HG03039 (cell line): ENCODE results near the gene STPG3.

Experiments
- ATAC-seq: cut with Tn5 transposase; IDR thresholded peaks from one replicate; pipeline ENCODE4 v1.9.1; 2021; ENCODE audit warnings: mild to moderate bottlenecking, moderate library complexity; ENCODE audit not compliant: unreplicated experiment

The STPG3 gene

DNA sequence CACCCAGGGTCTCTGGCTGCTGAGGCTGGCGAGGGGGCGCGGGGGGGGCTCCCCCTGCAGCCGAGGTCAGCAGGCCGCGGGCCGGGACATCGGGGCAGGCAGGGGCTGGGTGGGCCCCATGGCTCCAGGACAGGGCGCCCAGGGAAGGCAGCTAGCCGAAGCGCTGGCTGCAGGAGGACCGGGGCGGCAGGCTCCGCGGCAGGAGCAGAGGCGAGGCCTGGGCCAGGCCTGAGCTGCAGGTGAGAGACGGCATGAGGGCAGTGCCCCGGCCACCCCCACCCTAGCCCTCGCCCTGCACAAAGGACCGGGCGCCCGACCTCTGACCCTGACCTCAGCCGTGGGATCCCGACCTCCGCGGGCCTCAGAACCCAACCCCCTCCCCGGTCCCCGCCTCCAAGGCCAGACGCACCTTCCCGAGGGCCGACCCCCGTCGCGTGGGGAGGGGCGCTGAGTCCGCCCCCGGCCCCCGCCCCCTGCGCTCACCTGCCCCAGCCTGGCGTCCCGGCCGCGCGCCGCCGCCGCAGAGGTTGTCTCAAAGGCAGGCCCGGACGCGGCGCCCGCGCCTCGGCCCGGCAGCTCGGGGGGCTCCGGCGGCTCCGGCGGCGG is 29.5 kb upstream of the STPG3 start:
- ATAC-seq, result no peak

DNA sequence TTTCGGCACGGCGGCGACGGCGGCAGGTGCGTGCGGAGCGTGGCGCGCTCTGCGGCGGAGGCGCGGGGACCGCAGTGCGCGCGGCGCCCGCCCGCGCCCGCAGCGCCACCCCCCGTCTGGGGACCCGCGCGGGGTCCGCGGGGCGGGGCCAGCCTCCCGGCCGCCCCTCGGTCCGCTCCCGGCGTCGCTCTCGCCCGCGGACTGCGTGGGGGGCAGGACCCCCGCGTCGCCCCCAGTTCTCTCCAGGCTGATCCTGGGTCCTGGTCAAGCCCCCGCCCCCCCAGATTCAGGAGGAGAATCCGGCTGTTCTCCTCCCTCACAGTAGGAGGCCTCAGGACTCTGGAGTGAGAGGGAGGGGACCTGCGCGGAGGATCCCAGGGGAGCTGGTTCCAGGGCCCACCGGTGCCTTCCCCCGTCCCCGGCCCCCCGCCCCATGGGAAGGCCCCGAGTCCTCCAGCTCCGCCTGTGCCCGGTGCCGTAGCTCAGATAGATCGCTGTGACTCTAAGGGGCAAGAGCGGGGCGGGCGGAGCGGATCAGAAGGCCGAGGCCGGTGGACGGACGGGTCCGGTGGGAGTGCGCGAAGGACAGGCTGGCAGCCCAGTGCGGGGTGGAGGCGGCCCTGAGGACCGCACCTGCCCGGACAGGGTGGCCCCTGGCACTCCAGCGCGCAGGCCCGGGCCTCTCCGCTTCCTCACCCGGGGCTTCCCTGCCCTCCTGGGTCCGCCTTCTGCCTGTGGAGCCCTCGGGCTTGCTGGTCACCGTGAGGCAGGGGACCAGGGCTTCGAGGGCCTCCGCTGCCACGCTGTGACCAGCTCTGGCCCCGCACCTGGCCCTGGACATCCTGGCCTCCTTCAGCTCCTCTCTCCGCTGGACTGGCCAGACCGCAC is 28.7 kb upstream of the STPG3 start, which contains the start of gene RNF208:
RNF208 (minus strand) TSS at position 51 of the 888 bp plus-strand sequence. CDS start 1,028 bp downstream, outside the sequence.
- no peak for ATAC-seq

DNA sequence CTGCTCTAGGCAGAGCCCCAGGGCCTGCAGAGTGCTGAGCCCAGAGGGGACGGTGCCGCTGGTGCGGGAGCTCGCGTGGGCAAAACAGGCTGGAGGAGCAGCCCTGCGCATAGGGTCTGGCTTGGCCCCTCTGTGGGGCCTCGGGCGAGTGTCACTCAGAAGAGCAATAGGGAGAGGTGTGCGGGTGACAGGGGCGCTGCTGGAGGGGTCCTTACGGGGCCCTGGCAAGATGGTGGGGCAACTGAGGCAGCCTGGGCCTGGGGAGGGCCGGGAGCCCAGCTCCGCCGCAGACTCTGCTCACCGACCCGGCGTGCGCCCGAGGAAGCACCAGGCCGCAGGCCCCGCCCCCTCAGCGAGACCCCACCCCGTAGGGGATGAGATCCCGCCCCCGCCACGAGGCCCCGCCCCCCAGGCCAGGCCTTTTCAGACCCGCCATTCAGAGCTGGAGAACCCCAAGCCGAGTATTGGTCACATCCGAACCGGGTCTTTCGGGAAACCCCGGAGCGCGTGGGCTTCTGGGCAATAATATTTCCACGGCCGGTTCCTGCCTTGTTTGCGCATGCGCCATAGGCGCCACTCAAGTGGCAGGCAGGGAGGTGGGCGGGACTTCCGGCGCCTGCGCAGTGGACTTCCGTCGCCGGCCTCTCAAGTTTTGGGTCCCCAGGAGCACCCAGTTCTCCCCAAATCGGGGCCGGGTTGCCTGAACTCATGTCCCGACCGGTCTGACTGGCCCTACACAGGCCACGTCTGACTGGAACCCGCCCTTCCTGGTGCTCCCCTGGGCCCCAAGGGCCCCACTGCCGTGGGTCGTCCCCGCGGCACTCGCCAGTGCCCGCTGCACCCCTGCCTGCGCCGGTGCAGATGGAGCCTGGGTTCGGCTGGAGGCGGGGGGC is 27.8 kb upstream of the STPG3 start:
- ATAC-seq, result peak; percentile 54

DNA sequence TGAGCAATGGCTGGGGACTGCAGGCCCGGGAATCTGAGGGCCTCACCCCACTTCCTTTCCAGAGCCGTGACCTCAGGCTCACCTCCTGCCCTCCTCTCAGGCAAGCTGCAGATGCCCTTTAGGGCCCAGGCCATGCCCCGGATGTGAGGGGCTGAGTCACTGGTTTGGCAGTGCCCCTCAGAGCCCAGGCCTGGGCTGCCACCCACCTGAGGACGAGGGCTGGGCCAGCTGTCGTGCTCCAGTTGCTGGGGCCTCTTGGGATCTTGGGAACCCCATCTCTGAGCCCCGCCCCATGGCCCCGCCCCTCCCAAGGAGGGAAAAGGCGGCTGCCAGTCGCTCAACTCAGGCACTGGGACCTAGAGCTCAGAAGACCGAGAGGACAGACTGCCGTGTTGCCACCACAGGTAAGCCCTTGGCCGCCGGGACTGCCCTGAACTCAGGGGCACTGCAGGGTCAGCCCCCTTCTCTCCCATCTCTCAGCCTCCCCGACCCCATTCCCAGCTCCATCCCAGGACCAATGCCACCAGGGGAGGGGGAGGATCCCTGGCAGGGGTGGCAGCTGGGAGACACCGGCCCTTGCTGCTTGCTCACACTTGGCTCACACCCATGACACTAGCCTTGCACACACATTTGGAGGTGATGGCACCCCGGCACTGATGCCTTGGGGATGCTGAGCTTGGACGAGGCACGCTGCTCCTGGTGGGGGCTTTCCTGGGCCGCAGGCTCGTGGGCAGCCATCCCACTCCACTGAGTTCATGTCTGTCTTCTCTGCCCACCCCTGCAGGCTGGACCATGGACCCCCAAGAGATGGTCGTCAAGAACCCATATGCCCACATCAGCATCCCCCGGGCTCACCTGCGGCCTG is 26.0 kb upstream of the STPG3 start, which contains the start of gene CYSRT1:
CYSRT1 (plus strand) TSS at position 345 of the 865 bp plus-strand sequence; CDS start at position 793, 448 bp downstream.
- ATAC-seq, result no peak

DNA sequence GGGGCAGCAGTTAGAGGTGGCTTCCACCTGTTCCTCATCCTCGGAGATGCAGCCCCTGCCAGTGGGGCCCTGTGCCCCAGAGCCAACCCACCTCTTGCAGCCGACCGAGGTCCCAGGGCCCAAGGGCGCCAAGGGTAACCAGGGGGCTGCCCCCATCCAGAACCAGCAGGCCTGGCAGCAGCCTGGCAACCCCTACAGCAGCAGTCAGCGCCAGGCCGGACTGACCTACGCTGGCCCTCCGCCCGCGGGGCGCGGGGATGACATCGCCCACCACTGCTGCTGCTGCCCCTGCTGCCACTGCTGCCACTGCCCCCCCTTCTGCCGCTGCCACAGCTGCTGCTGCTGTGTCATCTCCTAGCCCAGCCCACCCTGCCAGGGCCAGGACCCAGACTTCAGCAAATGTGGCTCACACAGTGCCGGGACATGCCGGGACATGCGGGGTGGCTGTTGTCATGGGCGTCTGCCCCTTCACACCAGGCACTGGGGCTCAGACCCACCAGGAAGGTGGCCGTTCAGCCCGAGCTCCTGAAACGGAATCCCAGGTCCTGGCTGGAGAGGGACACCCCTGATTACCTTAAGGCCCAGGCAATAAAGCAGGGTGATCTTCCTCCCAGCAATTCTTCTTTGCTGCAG is 25.3 kb upstream of the STPG3 start:
- ATAC-seq, result no peak

DNA sequence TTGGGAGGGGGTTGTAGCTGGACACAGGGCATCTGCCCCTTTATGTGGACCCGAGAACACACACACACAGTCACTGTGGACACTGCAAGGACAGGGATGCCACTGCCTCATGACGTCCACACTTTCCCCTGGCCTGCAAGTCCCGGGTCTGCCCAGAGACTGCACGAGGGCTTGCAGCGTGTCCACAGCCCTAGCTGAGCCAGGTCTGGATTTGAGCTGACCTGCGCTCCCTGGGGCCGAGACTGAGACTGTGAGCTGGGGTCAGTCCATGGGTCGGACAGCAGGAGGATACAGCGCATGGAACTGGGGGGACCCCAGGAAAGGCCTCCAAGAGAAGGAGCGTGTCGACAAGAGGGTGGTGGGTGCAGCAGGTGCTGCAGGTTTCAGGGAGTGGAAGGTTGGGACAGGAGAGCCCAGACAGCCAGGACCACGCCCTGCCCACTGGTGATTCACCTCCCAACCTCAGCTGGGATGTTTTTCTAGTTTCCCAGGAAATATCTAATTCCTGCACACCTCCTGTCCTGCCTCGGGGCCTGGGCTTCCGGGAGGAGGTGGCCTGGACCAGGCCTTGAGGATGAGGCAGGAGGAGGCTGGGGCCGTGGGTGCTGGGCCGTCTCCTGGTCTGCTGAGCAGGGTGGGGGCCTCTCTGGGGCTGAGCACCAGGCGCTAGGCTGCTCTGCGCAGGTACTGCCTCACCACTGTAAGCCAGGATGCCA is 24.6 kb upstream of the STPG3 start:
- no peak for ATAC-seq

DNA sequence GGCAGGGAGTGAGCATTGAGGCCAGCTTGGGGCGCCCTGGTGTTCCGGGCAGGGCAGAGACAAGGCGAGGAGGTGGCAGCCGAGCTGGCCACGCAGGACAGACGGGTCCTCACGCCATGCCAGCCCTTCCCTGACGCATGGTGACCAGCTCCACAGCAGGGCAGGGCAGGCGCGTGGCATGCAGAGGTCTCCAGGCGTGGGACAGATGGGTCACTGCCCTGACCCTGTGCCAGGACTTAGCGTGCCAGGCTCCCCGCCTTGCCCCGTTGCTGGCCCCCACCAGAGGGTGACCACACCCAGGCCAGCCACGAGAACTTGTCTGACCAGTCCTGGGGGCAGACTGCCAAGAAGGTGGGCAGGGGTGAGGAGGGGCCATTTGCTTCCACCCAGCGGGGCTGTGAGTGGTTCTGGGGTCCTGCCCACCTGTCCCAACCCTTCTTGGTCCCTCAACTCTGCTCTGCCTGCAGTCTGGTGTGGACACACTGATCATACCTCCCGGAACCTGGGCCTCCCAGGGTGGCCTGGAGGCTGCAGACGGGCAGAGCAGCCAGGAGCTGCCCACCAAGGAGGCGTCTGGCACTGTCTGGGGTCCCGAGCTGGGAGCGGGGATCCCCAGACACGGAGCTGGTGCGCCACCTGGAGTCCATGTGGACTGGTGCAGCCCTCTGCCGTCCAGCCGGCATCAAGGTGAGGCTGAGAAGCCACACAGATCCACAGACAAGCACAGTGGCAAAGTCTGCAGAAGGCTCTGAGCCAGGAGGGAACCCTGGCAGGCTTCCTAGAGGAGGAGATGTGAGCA is 23.8 kb upstream of the STPG3 start, which contains the start of gene RNF224:
RNF224 (plus strand) TSS at position 449 of the 799 bp plus-strand sequence. CDS start 834 bp downstream, outside the sequence.
- ATAC-seq, result no peak

DNA sequence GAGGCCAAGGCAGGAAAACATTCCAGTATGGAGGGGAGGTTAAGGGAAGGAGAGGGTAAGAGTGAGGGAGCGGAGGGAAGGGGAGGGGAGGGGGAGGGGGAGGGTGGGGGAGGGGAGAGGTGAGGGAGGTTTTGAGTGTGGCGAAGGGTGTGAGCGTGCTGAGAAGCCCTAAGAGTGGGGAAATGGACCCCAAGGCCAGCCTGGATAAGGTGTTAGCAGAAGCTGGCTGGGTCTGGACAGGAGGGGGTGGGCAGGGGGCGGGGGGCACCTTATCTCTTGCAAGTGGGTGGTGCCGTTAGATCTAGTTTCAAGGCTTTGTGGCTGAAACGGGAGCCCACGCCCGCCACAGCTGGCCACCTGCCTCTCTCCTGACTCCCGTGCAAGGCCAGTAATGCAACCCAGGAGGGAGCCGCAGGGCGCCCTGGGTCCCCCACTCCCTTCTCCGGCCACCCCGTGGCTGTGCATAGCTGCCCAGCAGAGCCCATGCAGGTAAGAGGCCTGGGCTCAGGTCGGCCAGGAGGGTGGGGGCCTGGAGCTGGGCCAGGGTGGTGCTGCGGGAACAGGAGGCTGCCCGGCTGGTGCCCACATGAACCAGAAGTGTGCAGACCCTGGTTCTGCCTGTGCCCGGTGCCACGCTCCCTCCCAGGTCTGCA is 23.1 kb upstream of the STPG3 start:
- no peak for ATAC-seq

DNA sequence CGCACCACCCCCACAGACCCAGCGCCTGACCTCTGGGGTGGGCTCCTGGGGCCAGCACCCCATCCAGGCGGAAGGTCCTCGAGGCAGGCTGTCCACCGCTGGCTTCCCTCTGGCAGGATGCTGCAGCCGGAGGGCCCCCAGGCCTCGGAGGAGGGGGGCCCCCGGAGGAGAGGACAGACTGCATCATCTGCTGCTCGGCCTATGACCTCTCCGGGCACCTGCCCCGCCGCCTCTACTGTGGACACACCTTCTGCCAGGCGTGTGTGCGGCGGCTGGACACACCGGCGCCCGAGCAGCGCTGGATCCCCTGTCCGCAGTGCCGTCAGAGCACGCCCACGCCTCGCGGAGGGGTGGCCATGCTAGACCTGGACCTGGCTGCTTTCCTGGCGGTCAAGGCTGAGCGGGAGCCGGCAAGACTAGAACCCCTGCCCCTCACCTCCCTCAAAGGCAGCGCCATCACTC is 22.5 kb upstream of the STPG3 start:
- no peak for ATAC-seq

DNA sequence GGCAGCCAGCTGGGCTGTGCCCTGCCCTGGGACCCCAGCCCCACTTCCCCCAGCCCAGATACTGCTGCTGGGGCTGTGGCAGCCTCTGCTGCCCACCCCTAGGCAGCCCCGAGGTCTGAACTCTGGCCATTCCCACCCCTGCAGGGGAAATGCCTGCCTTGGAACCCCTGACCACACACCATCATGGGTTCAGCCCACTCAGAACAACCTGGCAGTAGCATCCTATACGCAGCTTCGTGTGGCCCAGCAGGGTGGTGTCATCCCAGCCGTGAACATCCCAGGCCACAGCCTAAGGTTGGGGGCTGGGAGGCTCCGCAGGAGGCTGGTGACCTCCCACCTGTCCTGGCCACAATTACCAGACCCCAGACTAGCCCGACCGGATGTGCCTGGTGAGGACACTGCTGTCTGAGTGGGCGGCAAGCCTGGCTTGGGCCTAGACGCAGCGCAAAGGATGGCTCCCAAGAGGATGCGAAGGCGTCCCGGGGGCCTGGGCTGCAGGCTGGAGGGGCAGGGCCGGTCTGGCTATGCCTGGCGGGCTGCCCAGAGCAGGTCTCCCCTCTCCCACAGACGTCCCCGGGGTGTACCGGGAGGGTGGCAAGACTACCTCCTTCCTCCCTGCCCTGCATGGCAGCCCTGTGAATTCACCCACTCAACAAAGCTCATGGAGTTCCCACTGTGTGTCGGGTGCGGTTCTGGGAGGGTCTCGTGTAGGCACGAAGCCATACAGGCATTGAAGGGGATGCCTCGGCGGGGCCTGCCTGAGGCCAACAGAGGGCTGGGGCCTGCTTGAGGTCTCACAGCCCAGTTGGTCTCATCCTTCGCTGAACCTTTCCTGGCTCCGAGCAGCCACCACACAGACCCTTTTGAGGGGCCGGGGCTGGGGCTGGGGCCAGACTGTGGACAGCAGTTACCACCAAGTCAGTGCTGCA is 21.9 kb upstream of the STPG3 start:
- no peak for ATAC-seq

DNA sequence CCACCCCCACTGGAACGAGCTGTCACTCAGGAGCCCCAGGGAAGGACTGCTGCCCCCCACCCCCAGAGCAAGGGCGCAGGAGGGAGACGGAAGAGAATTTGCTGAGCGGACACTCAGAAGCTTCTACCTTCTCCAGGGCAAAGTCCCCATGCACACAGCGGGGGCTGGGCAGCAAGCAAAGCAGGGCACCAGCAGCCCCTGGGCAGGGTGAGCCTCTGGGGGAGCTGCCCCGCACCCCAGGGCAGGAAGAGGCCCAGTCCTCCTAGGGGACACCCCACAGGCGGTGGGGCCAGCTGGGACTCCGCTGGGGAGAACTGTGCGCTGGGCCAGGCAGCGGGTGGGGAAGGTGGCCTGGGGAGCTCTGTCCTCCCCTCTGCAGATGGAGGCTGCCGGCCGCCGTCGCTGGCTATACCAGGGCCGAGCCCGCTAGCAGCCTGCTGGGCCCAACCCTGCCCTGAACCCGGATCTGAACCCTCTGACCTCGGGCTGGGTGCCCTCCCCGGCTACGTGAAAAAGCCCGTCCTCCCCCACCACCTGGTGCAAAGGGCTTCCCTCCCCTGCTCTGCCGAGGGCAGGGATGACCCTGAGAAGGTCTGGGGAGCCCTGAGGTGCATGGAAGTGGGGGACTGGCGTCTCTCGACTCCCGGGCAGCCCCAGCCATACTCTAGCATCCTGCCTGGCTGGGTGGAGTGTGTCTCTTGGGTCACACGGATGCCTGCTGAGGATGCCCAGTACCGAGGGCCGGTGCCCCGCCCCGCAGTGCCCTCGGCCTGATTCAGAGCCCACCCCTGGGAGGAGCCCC is 21.0 kb upstream of the STPG3 start:
- ATAC-seq, result no peak

DNA sequence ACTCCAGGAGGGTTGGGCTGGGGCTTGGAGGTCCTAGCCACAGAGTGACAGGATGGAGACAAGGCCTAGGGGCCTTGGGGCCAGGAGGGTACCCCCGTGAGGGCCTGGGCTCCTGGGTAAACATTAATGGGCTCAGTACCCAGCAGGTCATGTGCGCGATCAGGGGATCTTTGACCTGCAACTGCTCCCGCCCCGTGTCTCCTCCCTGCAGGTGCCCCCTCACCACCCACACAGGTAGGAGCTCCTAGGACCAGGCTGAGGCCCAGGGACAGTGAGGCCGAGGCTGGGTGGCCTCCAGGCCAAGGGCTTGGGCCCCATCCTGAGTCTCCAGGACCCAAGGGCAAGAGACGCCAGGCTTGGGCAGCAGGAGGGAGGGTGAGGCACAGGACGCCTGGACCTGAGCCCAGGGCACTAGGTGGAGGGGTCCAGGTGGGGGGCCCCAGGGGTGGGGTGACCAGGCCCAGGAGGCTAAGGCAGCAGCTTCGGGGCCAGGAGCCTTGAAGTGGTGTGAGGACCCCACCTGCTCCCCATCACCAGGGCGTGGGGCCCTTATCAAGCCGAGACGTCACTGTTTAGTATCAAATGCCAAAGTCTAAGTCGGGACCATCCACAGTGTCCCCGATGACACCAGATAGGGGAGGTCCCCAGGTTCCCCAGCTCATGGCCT is 20.2 kb upstream of the STPG3 start, which contains the start of gene SLC34A3:
SLC34A3 (plus strand) TSS at position 197 of the 667 bp plus-strand sequence. CDS start 802 bp downstream, outside the sequence.
- ATAC-seq, result no peak

DNA sequence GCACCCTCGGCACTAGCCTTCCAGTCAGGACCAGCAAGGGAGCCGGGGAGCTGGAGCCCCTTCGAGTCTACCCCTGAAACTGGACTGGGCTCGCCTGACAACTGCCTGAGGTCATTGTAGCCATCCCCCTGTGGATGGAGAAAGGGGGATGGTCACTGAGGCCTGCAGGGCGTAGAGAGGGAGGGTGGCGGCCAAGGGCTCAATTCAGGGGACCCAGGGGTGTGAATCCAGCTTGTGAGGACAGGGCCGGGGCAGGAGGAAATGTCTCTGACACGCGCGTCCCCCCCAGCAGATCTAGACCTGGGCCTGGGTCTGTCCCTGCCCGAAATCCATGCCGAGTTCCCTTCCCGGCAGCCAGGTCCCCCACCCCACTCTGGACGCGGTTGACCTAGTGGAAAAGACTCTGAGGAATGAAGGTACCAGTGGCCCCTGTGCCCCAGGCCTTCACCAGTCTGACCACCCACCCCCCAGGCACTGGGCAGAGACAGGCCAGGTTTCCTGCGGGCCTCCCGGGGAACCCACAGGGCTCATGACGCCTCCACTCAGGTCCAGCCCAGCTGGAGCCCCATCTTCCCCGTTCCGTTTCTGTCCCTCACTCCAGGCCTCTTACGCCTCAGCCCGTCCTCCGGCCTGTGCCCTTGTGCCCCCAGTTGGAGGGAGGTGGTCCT is 19.6 kb upstream of the STPG3 start:
- no peak for ATAC-seq

DNA sequence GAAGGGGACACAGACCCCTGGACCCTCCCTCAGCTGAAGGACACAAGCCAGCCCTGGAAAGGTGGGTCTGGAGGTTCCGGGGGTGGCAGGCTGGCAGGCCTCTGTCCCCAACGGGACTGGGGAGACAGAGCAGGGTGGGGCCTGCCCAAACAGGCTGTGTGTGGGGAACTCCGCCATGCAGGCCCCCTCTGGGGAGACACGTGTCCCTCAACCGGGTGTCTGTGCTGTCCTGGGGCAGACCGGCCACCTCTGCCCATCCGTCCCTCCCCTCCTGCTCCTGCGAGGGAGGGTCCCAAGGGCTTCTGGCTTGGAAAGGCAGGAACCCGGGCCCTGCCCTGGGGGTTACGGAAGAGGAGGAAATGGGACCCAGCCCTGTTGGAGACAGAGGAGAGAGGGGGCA is 19.0 kb upstream of the STPG3 start:
- no peak for ATAC-seq
